HFFc6 (cell line): ENCODE results near the gene FAXDC2. TPM values are rescaled to one million over a fixed set of nuclear protein-coding genes. Genes with fewer than 3 reads are reported as not detected.

Experiments used
- DNase-seq: peaks from one replicate; pipeline ENCODE4 v3.0.0-alpha.2; 2018
- H3K27ac Mint-ChIP-seq: 2 replicates; pipeline ENCODE4 v1.8.0; 2020; ENCODE audit warnings: mild to moderate bottlenecking, mixed read lengths
- H3K27me3 Mint-ChIP-seq: 2 replicates; pipeline ENCODE4 v1.8.0; 2021; ENCODE audit warnings: mild to moderate bottlenecking, moderate library complexity, mixed read lengths; ENCODE audit not compliant: insufficient read depth
- H3K36me3 Mint-ChIP-seq: 2 replicates; pipeline ENCODE4 v1.8.0; 2021; ENCODE audit warnings: low read depth, mixed read lengths
- H3K4me1 Mint-ChIP-seq: 2 replicates; pipeline ENCODE4 v1.8.0; 2020; ENCODE audit warnings: low read depth, mixed read lengths
- H3K4me3 Mint-ChIP-seq: 2 replicates; pipeline ENCODE4 v1.8.0; 2020; ENCODE audit warnings: mild to moderate bottlenecking, moderate library complexity, mixed read lengths
- H3K9me3 Mint-ChIP-seq: 2 replicates; pipeline ENCODE4 v1.8.0; 2020; ENCODE audit warnings: mild to moderate bottlenecking, mixed read lengths
- CTCF ChIP-seq: fragments of 200-600 bp; sonication (generic); IDR thresholded peaks from 2 replicates; pipeline ENCODE4 v1.5.0; 2021; ENCODE audit warnings: antibody characterized with exemption, mild to moderate bottlenecking
- total RNA-seq, 6 experiments: library from RNA; stranded (reverse); fragmentation: NEBNext Ultra II Directional; extraction: Animal tissue kit (Norgen Biotek cat#: 25700); gene quantifications; 2 replicates in 1 of 6; 3 replicates in 5 of 6; pipeline ENCODE4 v1.2.3, GENCODE V29; 2021

Gene FAXDC2
- total RNA-seq, 6 experiments from 2014 or later, result 3.1 to 4.7 (median 3.6) TPM

GRCh38 chr5:154819546-154819945 is 30.9 kb downstream of the FAXDC2 start:
- H3K4me1 Mint-ChIP-seq, result no peaks in the 10 kb centered on the region
- no peak overlapping the region for H3K4me3 Mint-ChIP-seq
- 0 out of 2 replicates have a peak overlapping the region, but pooled peaks have one; percentile 40 for H3K27ac Mint-ChIP-seq
- no peaks in the 10 kb centered on the region for H3K9me3 Mint-ChIP-seq
- peaks cover 33% of the 10 kb centered on the region for H3K36me3 Mint-ChIP-seq
- TF ChIP-seq CTCF, result no peak
- no peaks in the 10 kb centered on the region; the same call in none of the 2 replicates for H3K27me3 Mint-ChIP-seq
- DNase-seq, result no peak

GRCh38 chr5:154818471-154819116 is 31.8 kb downstream of the FAXDC2 start:
- H3K9me3 Mint-ChIP-seq, result no peaks in the 10 kb centered on the region
- TF ChIP-seq CTCF, result no peak
- H3K36me3 Mint-ChIP-seq, result peaks cover 30% of the 10 kb centered on the region
- no peaks in the 10 kb centered on the region; the same call in none of the 2 replicates for H3K27me3 Mint-ChIP-seq
- no peak for DNase-seq
- no peaks in the 10 kb centered on the region for H3K4me1 Mint-ChIP-seq
- H3K4me3 Mint-ChIP-seq, result no peak overlapping the region
- peak overlapping the region; percentile 17; the same call in 1 of the 2 replicates for H3K27ac Mint-ChIP-seq

- H3K36me3 Mint-ChIP-seq, result peaks cover 30% of the 10 kb centered on the region
- H3K27ac Mint-ChIP-seq, result no peak overlapping the region
- TF ChIP-seq CTCF, result no peak
- H3K4me1 Mint-ChIP-seq, result no peaks in the 10 kb centered on the region; the same call in 1 of the 2 replicates
- DNase-seq, result no peak
- no peaks in the 10 kb centered on the region for H3K9me3 Mint-ChIP-seq
- H3K4me3 Mint-ChIP-seq, result no peak overlapping the region
- H3K27me3 Mint-ChIP-seq, result no peaks in the 10 kb centered on the region; the same call in none of the 2 replicates
Observed at GRCh38 chr5:154817815-154818214, 32.6 kb downstream of the FAXDC2 start.

- DNase-seq, result no peak
- no peak for TF ChIP-seq CTCF
- Mint-ChIP-seq H3K4me1 (peaks cover 2% of the 10 kb centered on the region; the same call in 1 of the 2 replicates), H3K36me3 (peaks cover 33% of the 10 kb centered on the region), H3K27me3 (no peaks in the 10 kb centered on the region; the same call in none of the 2 replicates), H3K9me3 (no peaks in the 10 kb centered on the region), H3K4me3 (no peak overlapping the region), H3K27ac (no peak overlapping the region; the same call in 1 of the 2 replicates)
Observed at GRCh38 chr5:154816891-154817492, 33.4 kb downstream of the FAXDC2 start.

GRCh38 chr5:154815684-154816247 is 34.6 kb downstream of the FAXDC2 start:
- no peaks in the 10 kb centered on the region; the same call in none of the 2 replicates for H3K27me3 Mint-ChIP-seq

More at GRCh38 chr5:154815684-154816247, 34.6 kb downstream of the FAXDC2 start:
- no peak for DNase-seq
- Mint-ChIP-seq H3K4me1 (peaks cover 7% of the 10 kb centered on the region; the same call in 1 of the 2 replicates), H3K36me3 (peaks cover 38% of the 10 kb centered on the region), H3K27ac (no peak overlapping the region), H3K9me3 (no peaks in the 10 kb centered on the region), H3K4me3 (no peak overlapping the region)
- TF ChIP-seq CTCF, result no peak
